ENCODE measurements around the gene TMIGD1.

Gene TMIGD1

DNA sequence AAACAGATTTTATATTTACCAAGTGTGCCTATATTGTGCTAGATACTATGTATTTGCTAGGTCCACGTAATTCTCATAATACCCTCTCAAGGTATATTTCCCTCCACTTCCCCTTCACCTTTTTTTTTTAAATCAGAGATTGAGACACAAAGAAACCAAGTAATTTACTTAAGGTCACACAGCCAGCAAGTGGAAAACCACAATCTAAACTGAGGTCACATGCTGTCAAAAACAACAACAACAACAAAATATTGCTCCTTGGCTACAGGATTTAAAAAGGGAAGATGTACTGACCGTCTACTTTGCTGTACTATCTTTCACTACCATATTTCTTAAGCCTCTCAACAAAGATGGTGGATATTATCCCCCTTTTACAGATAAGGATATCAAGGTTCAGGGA, 57.9 kb downstream of the TMIGD1 start:
- DNase-seq = no peak

DNA sequence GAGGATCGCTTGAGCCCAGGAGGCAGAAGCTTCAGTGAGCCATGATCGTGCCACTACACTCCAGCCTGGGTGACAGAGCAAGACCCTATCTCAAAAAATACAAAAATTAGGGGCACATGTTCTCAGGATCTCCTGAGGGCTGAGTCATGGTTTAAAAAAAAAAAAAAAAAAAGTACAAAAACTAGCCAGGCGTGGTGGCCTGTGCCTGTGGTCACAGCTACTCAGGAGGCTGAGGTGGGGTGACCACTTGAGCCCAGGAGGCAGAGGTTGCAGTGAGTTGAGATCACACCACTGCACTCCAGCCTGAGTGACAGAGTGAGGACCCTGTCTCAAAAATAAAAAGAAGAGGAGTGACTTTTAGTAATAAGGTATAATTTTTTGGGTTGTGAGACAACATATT, 59.0 kb downstream of the TMIGD1 start:
- no peak for DNase-seq

DNA sequence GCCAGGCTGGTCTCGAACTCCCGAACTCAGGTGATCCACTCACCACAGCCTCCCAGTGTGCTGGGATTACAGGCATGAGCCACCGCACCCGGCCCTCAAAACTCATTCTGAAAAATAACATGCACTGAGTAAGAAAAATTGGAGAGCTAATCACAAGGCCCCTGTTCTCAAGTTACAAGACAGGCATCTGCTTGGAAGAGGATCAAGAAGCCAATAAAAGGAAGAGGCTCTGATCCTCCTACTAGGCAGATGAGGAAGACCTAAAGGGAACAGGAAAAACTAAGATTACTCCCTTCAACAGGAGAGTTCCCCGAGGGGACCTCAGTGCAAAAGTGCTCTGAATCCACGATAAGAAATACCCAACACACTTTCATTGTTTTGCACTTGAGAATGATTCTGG, 60.5 kb downstream of the TMIGD1 start:
- DNase-seq = no peak

DNA sequence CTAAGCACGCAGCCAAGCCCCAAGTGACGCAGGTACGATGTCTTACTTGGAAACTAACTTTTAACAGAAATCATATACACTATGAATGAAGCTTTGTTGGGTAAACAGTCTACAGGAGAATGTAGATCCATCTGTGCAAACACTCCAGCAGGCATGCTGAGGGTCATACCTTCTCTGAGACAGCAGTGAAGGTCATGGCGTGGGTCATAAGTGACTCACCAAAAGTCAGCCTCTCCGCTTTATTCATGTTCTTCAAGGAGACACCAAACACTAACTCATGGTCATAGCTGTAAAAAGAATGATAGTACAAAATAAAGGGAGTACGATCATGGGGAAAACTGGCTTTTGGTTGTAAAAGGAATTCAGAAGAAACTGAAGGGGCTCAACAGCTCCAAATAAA, 62.8 kb downstream of the TMIGD1 start:
- DNase-seq = no peak

DNA sequence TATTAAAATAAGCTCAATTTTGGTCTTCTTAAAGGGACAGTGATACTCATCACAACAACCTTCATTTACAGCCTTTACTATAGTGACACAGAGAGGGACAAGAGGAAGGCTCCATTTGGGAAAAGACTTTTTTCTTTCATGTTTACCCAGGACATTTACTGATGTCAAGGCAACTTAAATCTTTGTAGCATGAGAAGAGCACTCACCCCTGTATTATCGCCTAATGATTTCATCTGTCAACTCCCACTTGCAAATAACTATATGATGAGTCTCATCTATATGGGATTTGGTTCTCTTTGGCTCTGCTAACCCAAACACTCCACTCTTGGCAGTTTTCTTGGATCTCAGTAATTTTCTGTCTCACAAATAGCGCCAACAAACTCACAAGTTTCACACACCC, 66.2 kb downstream of the TMIGD1 start:
- DNase-seq = no peak
